ENCODE measurements around the gene DIDO1. TPM values are rescaled to one million over a fixed set of nuclear protein-coding genes. Genes with fewer than 3 reads are reported as not detected.

The DIDO1 gene
- total RNA-seq (2012; rRNA removed) (28.1 and 38.3 TPM in 2 replicates), polyA plus RNA-seq (2012; rRNA removed) (17.5 and 21.8 TPM in 2 replicates), Bru-seq, nascent RNA (percentile 93 among the genes with signal in this experiment), BruChase-seq, experiment 1, labeled RNA remaining after a 6-hour chase (percentile 90 among the genes with signal in this experiment), BruChase-seq, experiment 2, labeled RNA remaining after a 2-hour chase (percentile 94 among the genes with signal in this experiment)
- polyA plus RNA-seq (2012; cell fraction: cytosol; rRNA removed) = 10.8 and 13.3 TPM in 2 replicates
- polyA plus RNA-seq (2012; cell fraction: nucleus; rRNA removed; ENCODE audit: low replicate concordance) = 47.1 and 74.1 TPM in 2 replicates
- long read RNA-seq, transcript DIDO1-204 (6 exons, 2,704 nt) = major isoform, 5 of 51 reads
- long read RNA-seq, partial matches to known transcripts = 9 of 51 reads
- long read RNA-seq, other reads (novel, unspliced or antisense) = 32 of 51 reads

DNA sequence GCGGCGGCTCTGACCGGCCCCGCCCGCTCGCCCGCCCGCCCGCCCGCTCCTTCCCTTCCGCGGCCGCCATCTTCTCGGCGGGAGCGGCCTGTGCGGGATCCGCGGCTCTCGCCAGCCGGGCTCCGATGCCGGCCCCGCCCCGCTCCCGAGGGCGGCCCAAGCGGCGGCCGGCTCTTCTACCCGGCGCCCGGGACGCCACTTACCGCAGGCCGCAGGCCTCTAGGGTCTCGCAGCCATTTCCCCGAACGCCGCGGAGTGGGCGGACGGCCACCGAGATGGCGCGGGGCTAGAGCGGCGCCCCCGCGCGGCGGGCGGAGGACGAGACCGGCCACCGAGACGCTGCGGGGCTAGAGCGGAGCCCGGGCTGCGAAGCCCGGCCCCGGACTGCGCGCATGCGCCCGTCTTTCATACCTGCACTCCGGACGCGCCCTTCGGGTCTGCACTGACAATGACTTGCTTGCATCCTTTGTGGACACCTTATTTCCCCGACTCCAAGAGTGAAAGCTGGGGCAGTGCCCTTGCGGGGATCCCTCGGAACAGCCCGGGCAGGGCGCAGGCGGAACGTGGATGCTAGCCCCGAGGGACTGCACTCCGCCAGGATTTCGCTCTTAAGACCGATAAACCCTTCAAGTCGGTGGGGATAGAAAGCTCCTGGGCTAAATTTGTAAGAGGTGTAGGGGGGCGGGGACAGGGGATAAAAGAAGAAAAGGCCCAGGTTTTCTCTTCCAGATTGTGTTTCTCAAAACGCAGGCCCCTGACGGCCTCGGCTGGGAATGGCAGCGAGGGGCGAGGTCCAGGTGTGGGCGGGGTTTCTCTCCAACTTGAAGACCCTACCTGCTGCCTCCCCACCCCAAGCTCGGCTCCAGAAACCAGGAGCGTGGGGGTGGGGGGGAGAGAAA is at the start of gene DIDO1:
TSS of gene DIDO1 (minus strand) at position 277 of the 899 bp plus-strand sequence.
- BruUV-seq (replicated peaks) = no TSS peak
- Histone ChIP-seq H2AK9ac (replicated peaks; ENCODE audit: low read depth, low read length, poor library complexity) (peak within 1 kb of the TSS; percentile 97), H3K4me1 (ENCODE audit: control insufficient read depth, insufficient read depth, low read length) (peaks cover 22% of the 10 kb centered on the region), H3K36me3 (ENCODE audit: control insufficient read depth, insufficient read depth, low read length) (no peaks in the 10 kb centered on the region; the same call in 1 of the 2 replicates), H3K27ac (ENCODE audit: insufficient read depth, low read length) (peak within 1 kb of the TSS; percentile 87), H3K9ac (ENCODE audit: low read depth, low read length) (peak within 1 kb of the TSS; percentile 95), H2BK15ac (ENCODE audit: low read depth, low read length) (no peak within 1 kb of the TSS), H2BK20ac (ENCODE audit: low read depth, low read length) (no peak within 1 kb of the TSS), H3K18ac (ENCODE audit: low read depth, low read length) (peak within 1 kb of the TSS; percentile 24; the same call in 1 of the 2 replicates), H3K23ac (ENCODE audit: low read depth, low read length) (peak within 1 kb of the TSS; percentile 82), H4K91ac (ENCODE audit: insufficient read depth, low read depth, low read length) (peak within 1 kb of the TSS; percentile 37), H2BK5ac (ENCODE audit: low read depth, low read length, poor library complexity, severe bottlenecking) (peak within 1 kb of the TSS; percentile 91), H2BK120ac (ENCODE audit: low read depth, low read length) (peak within 1 kb of the TSS; percentile 62; the same call in 1 of the 2 replicates), H2AFZ (replicated peaks; ENCODE audit: low read length, poor library complexity) (peak within 1 kb of the TSS; percentile 94), H3K4me2 (ENCODE audit: low read depth, low read length) (peak within 1 kb of the TSS; percentile 100), H4K8ac (ENCODE audit: low read depth in 2 of 2, low read length in 2 of 2) (peak within 1 kb of the TSS; percentile 59 to 96; a peak in 3 of 4 replicates), H3K9me1 (ENCODE audit: insufficient read depth, low read length) (peaks cover 25% of the 10 kb centered on the region), H3K4ac (ENCODE audit: low read depth, low read length) (peak within 1 kb of the TSS; percentile 93), H3K4me3 (ENCODE audit: insufficient read depth, low read depth, low read length) (peak within 1 kb of the TSS; percentile 99), H4K5ac (ENCODE audit: low read depth, low read length) (peak within 1 kb of the TSS; percentile 95), H3K27me3 (ENCODE audit: control insufficient read depth, insufficient read depth, low read length) (no peaks in the 10 kb centered on the region), H4K20me1 (ENCODE audit: insufficient read depth, low read length) (peaks cover 71% of the 10 kb centered on the region), H3K9me3 (ENCODE audit: control insufficient read depth, insufficient read depth, low read length) (no peaks in the 10 kb centered on the region), H2AK5ac (ENCODE audit: low read depth, low read length) (peak within 1 kb of the TSS; percentile 83), H3K79me1 (ENCODE audit: low read depth in 1 of 2, low read length in 2 of 2) (peaks cover 10 to 71% of the 10 kb centered on the region in 2 experiments), H3K14ac (replicated peaks; ENCODE audit: low read depth, low read length) (peak within 1 kb of the TSS; percentile 87), H3K56ac (ENCODE audit: extremely low read depth, insufficient read depth, low read length) (peak within 1 kb of the TSS; percentile 75)
- in situ Hi-C loops (cut with MboI; ENCODE audit: low sequenced_read_pairs) = no loop called here
- POLR2A ChIA-PET (ENCODE audit: unreplicated experiment) = no interaction called here
- intact Hi-C loops (cut with micrococcal nuclease) = no loop called here
- dilution Hi-C loops (cut with HindIII; ENCODE audit: low sequenced_read_pairs, unreplicated experiment) = no loop called here
- no peak for TF ChIP-seq MAFK (IDR thresholded peaks at IDR 0.05; ENCODE audit: low read depth, low read length)
- TF ChIP-seq MXI1 (IDR thresholded peaks at IDR 0.05; ENCODE audit: borderline replicate concordance, low read depth, low read length) = no peak
- TF ChIP-seq MAZ (IDR thresholded peaks at IDR 0.05; ENCODE audit: borderline replicate concordance, low read depth, low read length) = peak; percentile 65; the same call in 1 of the 2 replicates
- TF ChIP-seq, protein P1, sequence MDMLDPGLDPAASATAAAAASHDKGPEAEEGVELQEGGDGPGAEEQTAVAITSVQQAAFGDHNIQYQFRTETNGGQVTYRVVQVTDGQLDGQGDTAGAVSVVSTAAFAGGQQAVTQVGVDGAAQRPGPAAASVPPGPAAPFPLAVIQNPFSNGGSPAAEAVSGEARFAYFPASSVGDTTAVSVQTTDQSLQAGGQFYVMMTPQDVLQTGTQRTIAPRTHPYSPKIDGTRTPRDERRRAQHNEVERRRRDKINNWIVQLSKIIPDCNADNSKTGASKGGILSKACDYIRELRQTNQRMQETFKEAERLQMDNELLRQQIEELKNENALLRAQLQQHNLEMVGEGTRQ (IDR thresholded peaks at IDR 0.05; ENCODE audit: low read depth, low read length) = no peak
- TF ChIP-seq, protein P2, sequence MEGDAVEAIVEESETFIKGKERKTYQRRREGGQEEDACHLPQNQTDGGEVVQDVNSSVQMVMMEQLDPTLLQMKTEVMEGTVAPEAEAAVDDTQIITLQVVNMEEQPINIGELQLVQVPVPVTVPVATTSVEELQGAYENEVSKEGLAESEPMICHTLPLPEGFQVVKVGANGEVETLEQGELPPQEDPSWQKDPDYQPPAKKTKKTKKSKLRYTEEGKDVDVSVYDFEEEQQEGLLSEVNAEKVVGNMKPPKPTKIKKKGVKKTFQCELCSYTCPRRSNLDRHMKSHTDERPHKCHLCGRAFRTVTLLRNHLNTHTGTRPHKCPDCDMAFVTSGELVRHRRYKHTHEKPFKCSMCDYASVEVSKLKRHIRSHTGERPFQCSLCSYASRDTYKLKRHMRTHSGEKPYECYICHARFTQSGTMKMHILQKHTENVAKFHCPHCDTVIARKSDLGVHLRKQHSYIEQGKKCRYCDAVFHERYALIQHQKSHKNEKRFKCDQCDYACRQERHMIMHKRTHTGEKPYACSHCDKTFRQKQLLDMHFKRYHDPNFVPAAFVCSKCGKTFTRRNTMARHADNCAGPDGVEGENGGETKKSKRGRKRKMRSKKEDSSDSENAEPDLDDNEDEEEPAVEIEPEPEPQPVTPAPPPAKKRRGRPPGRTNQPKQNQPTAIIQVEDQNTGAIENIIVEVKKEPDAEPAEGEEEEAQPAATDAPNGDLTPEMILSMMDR (conservative IDR thresholded peaks at IDR 0.05; ENCODE audit: low read depth, low read length) = peak; percentile 60
- TF ChIP-seq RCOR1 (IDR thresholded peaks at IDR 0.05; ENCODE audit: insufficient replicate concordance, low read length) = no peak
- peak; percentile 5; the same call in 1 of the 2 replicates for TF ChIP-seq RAD21 (IDR thresholded peaks at IDR 0.05; ENCODE audit: low read length)
- peak; percentile 36; the same call in 1 of the 2 replicates for TF ChIP-seq POLR2A (IDR thresholded peaks at IDR 0.05; ENCODE audit: low read depth, low read length)
- TF ChIP-seq SMC3 (IDR thresholded peaks at IDR 0.05; ENCODE audit: low read depth, low read length) = peak; percentile 21; the same call in 1 of the 2 replicates
- DNase-seq (peak; percentile 77), ATAC-seq (ENCODE audit: low read depth) (peak; percentile 86)
- CTCF ChIA-PET = no interaction called here
- 0% methylated on average over 43 of the region's 92 CpGs; no CpG with 5 or more reads in 1 of the 2 experiments for WGBS, 2 experiments (ENCODE audit: extremely low coverage in 2 of 2, insufficient read length in 1 of 2)

All from IMR-90 (cell line).